NCI-H2196 treated with DMSO at 0.1 percent for 48 hours (cell line): Measurements from ENCODE around the gene ILF3.

Source experiments
- DNase-seq: peaks from one replicate; lab custom pipeline; 2025; ENCODE audit not compliant: unreplicated experiment; lab: John Stamatoyannopoulos, UW

Gene ILF3

GRCh38 chr19:10727685-10728201, 73.6 kb downstream of the ILF3 start:
- DNase-seq, result no peak

GRCh38 chr19:10729411-10729810, 75.3 kb downstream of the ILF3 start:
- DNase-seq, result no peak

- DNase-seq, result no peak
Measured at GRCh38 chr19:10730932-10731331, 76.8 kb downstream of the ILF3 start.

- DNase-seq, result no peak
Measured at GRCh38 chr19:10735741-10736140, 81.6 kb downstream of the ILF3 start.

GRCh38 chr19:10736189-10736588, 82.0 kb downstream of the ILF3 start:
- DNase-seq, result no peak

- no peak for DNase-seq
Measured at GRCh38 chr19:10736916-10737551, 82.9 kb downstream of the ILF3 start.

- no peak for DNase-seq
Measured at GRCh38 chr19:10737722-10738121, 83.6 kb downstream of the ILF3 start.

- DNase-seq, result no peak
Measured at GRCh38 chr19:10740798-10741197, 86.7 kb downstream of the ILF3 start.
